HTR-8/SVneo (cell line): ENCODE data around the gene LPA.
"Not testable (repeated sequence)": the region's sequence is repeated elsewhere in the genome, so short reads cannot be mapped to it uniquely, and the experiment has no call there.

Source experiments
- DNase-seq: peaks from one replicate; pipeline ENCODE4 v3.0.0; 2011; ENCODE audit warnings: low spot score, mixed read lengths; ENCODE audit not compliant: insufficient read length
- FAIRE-seq: peaks from 2 replicates; lab custom pipeline; 2011; peaks lifted over from hg19 to GRCh38; lab: Jason Lieb, UNC

The LPA gene

GRCh38 chr6:160664198-160664597 is at the start of gene LPA:
TSS of gene LPA (minus strand) at chr6:160664275. CDS start at chr6:160664214, 61 bp downstream.
- FAIRE-seq, DNase-seq: not testable (repeated sequence)

GRCh38 chr6:160708993-160709392 is 44.9 kb upstream of the LPA start:
- not testable (repeated sequence) for FAIRE-seq, DNase-seq

GRCh38 chr6:160704688-160705087 is 40.6 kb upstream of the LPA start:
- DNase-seq, FAIRE-seq: not testable (repeated sequence)

GRCh38 chr6:160701918-160702680 is 38.0 kb upstream of the LPA start, which contains the start of gene PLG:
TSS of gene PLG (plus strand) at chr6:160702244. CDS start at chr6:160702305, 61 bp downstream.
- DNase-seq, FAIRE-seq: not testable (repeated sequence)

GRCh38 chr6:160697826-160698225 is 33.8 kb upstream of the LPA start:
- FAIRE-seq: no peak
- DNase-seq: no peak

- DNase-seq, FAIRE-seq: not testable (repeated sequence)
Observed at GRCh38 chr6:160696884-160697283, 32.8 kb upstream of the LPA start.

- not testable (repeated sequence) for FAIRE-seq, DNase-seq
Observed at GRCh38 chr6:160695622-160696021, 31.5 kb upstream of the LPA start.

- not testable (repeated sequence) for DNase-seq, FAIRE-seq
Observed at GRCh38 chr6:160695025-160695424, 30.9 kb upstream of the LPA start.

GRCh38 chr6:160692369-160692959 is 28.4 kb upstream of the LPA start:
- FAIRE-seq (no peak), DNase-seq (no peak)

GRCh38 chr6:160691617-160692016 is 27.5 kb upstream of the LPA start:
- no peak for DNase-seq
- FAIRE-seq: no peak

GRCh38 chr6:160690458-160690857 is 26.4 kb upstream of the LPA start:
- DNase-seq: no peak
- no peak for FAIRE-seq

- FAIRE-seq: no peak
- DNase-seq: no peak
Observed at GRCh38 chr6:160685762-160686450, 21.8 kb upstream of the LPA start.

- DNase-seq, FAIRE-seq: not testable (repeated sequence)
Observed at GRCh38 chr6:160685101-160685761, 21.2 kb upstream of the LPA start.

- DNase-seq (no peak), FAIRE-seq (no peak)
Observed at GRCh38 chr6:160679402-160679769, 15.3 kb upstream of the LPA start.

- DNase-seq (no peak), FAIRE-seq (no peak)
Observed at GRCh38 chr6:160678744-160679401, 14.8 kb upstream of the LPA start.

GRCh38 chr6:160678230-160678629 is 14.2 kb upstream of the LPA start:
- FAIRE-seq (no peak), DNase-seq (no peak)

GRCh38 chr6:160676418-160676817 is 12.3 kb upstream of the LPA start:
- FAIRE-seq: not testable (repeated sequence)

GRCh38 chr6:160668589-160668988 is 4.5 kb upstream of the LPA start:
- FAIRE-seq (peak; percentile 82), DNase-seq (no peak)

More at GRCh38 chr6:160676418-160676817, 12.3 kb upstream of the LPA start:
- DNase-seq: not testable (repeated sequence)

GRCh38 chr6:160667639-160668481 is 3.8 kb upstream of the LPA start:
- no peak for FAIRE-seq
- DNase-seq: no peak
